Measurements from ENCODE around the gene UNKL.

Gene UNKL

DNA sequence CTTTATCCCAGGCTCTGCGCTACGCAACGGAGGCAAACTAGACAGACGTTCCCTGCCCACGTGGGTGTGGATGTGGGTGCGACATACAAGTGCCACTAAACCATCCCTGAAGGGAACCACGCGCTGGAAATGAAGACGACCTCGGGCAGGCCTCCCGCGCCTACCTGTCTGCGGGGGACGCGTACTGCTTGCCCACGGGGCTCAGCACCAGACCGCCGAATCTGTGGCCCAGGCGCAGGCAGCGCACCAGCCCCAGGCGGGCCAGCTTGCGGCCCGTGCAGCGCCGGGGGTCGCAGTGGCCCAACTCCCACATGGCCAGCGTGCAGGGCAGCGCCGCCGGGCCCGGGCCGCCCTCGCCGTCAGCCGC is 63.3 kb downstream of the UNKL start:
- DNase-seq (ENCODE audit: low spot score): no peak

DNA sequence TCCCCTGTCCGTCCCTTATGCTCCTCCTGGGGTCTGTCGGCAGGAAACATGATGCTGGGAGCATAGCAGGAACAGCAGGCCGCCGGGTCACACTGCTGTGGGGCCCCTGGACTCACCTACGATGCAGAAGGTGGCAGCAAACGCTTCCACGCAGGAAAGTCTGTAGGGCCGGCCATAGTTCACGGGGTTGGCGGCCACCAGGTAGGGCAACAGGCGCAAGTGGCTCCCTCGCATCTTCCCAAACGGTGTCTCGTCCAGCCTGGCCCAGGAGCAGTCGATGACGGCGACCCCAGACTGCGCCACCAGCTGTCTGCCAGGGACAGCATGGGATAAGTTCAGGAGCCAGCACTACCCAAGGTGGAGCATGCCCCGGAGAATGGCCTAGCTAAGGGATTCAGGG is 63.8 kb downstream of the UNKL start:
- DNase-seq (ENCODE audit: low spot score): no peak

DNA sequence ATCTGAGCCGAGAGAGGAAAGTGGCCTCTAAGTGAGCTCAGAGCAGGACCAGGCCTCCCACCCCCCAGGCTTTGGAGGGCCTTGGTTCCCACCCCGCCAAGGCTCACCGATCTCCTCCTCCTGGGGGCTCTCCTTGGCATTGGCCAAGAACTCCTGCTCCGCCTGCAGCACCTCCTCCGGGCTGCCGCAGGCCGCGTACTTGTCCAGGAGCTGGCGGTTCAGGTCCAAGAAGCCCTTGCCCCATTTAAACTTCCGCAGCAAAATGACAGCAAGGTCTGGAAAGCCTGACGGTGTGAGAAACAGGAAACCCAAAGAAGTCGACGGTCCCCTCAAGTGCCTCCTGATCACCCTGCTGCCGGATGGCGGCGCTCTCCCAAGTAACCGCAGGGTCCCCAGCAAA is 64.6 kb downstream of the UNKL start:
- DNase-seq (ENCODE audit: low spot score): no peak

DNA sequence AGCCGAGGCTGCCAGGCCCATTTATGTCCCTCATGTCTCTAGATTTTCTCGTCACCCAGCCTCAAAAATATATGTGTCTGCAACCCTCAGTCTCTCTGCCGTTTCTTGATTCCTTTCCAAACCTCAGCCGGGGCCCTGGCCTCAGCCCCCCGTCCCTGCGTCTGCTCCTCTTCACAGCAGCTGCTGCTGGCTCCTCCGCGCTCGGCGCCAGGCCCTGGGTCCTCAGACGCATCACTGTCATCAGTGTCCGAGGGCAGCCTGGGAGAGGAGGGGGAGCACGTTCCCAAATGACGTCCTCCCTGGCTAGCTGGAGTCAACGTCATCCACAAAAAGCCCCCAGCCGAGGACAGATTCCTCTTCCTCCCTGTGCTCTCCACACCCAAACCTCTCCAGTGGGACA is 65.2 kb downstream of the UNKL start:
- DNase-seq (ENCODE audit: low spot score): no peak

DNA sequence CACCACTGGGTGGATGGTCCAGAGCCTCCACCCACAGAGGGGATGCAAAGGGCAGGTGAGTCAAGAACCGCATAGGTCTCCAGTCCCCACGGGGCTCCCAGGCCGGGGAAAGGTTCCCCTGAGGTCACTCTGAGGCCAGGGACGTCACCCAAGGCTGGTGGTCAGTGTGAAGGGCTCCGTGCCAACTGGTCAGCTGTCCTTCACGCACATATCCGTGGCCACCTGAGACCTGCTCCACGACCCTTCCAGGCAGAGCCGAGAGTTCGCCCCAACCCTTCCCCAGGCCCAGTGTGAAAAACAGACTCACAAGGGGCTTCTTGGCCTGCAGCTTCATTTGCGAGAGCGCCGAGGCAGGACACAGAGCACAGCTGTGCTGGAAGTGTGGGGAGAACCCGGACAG is 65.6 kb downstream of the UNKL start:
- DNase-seq (ENCODE audit: low spot score): no peak

DNA sequence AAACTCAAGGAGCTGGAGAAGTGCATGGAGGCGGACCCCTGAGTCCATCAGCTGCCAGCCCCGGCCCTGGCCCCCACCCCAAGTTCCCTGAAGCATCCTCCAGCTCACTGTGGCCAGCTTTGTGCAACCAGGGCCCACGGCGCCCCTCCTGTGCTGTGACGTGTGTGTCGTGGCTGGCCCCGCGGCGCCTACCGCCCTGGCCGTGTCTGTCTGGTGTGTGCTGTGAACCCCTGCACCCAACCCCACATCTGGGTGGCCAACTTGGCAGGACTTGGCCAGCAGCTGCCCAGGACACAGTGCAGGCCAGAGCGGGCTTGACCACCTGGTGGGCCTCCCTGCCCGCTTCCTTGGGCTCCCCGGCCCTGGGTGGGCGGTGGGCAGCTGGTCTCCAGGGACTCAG is 66.1 kb downstream of the UNKL start:
- DNase-seq (ENCODE audit: low spot score): no peak

DNA sequence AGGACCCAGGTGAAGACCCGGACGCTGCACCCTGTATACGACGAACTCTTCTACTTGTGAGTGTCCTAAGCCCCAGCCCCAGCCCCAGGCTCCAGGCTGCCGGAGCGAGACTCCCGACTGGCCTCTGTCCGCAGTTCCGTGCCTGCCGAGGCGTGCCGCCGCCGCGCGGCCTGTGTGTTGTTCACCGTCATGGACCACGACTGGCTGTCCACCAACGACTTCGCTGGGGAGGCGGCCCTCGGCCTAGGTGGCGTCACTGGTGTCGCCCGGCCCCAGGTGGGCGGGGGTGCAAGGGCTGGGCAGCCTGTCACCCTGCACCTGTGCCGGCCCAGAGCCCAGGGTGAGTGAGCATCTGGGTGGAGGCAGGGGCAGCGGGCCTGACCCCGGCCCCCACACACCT is 66.5 kb downstream of the UNKL start:
- no peak for DNase-seq (ENCODE audit: low spot score)

DNA sequence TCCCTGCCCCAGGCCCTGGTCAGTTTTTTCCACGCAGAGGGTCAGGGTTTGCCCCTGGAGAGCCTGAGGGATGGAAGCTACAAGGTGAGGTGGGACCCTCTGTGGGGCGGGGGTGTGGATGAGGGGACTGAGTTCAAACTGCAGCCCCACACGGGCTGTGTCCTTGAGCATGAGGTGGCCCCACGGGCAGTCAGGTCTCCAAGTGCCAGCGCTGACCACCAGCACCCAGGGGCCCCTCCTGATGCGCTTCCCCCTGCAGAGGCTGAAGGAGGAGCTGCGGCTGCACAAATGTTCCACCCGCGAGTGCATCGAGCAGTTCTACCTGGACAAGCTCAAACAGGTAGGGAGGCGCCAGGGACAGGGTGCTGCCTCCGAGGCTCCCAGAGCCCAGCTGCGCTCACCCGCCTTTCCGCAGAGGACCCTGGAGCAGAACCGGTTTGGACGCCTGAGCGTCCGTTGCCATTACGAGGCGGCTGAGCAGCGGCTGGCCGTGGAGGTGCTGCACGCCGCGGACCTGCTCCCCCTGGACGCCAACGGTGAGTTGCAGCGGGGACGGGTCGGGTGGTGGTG is 67.1 kb downstream of the UNKL start:
- no peak for DNase-seq (ENCODE audit: low spot score)

DNA sequence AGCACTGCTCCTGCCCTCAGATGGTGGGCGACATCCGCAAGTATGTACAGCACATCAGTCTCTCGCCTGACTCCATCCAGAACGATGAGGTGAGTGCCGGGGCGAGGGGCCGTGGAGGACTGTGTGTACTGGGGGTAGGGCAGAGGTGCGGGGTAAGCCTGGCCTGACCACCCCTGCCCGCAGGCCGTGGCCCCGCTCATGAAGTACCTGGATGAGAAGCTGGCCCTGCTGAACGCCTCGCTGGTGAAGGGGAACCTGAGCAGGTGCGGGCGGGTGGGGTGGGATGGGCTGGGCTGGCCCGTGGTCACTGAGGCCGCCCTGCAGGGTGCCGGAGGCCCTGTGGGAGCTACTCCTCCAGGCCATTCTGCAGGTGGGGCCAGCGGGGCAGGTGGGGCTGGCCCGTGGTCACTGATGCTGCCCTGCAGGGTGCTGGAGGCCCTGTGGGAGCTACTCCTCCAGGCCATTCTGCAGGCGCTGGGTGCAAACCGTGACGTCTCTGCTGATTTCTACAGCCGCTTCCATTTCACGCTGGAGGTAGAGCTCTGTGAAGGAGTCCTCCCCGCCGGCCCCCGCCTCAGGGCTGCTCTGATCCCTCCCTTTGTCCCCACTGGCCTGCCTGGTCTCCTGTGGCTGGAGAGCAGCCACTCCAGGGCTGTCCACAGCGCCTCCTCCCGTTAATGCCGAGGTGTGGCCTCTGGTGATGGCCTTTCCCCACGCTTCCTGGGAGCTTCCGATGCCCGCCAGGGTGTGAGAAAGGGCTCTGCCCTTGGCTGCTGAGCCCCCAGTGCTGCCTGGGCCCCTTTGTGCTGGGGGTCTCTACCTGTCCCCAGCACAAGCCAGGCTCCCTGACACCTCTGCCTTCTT is 67.8 kb downstream of the UNKL start:
- DNase-seq (ENCODE audit: low spot score): no peak

DNA sequence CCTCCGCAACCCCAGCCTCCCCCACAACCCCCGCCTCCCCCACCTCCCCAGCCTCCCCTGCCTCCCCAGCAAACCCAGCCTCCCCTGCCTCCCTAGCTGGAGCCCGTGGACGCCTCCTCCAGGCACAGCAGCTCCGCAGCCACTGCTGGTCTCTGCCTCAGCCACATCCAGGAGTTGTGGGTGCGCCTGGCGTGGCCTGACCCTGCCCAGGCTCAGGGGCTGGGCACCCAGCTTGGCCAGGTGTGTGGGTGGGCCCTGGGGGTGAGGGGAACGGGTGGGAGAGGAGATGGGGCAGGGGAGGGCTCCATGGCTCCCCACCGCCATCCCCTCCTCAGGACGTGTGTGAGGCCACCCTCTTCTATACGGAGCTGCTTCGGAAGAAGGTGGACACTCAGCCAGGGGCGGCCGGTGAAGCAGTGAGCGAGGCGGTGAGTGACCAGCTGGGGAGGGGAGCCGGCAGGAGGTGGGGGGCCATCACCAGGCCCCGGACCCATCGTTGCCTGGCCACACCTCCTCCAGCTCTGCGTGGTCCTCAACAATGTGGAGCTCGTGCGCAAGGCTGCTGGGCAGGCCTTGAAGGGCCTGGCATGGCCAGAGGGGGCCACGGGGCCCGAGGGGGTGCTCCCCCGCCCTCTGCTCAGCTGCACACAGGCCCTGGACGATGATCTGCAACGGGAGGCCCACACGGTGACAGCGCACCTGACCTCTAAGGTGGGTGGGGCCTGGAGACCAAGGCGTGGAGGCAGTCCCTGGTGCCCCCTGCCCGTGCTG is 68.7 kb downstream of the UNKL start:
- DNase-seq (ENCODE audit: low spot score): no peak

DNA sequence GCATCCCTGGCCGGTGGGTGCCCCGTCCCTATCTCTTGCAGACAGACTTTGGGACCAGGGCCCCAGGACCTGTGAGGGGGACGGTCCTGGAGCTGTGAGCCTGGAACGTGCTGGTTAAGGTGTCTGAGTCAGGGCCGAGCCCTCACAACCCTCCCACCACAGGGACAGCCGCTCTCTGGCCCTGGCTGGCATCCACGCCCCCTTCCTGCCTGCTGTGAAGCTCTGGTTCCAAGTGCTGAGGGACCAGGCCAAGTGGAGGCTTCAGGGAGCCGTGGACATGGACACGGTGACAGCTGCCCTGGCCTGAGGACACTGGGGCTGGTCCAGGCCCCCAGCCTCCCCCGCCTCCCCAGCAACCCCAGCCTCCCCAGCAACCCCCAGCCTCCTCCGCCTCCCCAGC is 69.4 kb downstream of the UNKL start:
- no peak for DNase-seq (ENCODE audit: low spot score)

DNA sequence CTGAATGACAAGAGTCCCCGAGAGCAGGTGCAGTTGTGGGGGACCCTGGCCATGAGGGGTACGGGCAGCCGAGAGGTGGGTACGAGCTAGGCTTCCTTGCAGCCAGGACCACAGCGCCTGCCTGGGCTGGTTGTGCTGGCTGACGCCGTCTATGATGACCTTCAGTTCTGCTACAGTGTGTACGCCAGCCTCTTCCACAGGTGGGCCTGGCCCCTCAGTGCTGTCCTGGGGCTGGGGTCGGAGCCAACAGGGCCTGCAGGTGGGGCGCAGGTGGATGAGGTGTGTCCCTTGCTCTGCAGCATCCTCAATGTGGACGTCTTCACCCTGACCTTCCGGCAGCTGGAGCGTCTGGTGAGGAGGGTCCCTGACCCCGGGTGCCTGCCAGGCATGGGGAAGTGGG is 70.0 kb downstream of the UNKL start:
- no peak for DNase-seq (ENCODE audit: low spot score)

DNA sequence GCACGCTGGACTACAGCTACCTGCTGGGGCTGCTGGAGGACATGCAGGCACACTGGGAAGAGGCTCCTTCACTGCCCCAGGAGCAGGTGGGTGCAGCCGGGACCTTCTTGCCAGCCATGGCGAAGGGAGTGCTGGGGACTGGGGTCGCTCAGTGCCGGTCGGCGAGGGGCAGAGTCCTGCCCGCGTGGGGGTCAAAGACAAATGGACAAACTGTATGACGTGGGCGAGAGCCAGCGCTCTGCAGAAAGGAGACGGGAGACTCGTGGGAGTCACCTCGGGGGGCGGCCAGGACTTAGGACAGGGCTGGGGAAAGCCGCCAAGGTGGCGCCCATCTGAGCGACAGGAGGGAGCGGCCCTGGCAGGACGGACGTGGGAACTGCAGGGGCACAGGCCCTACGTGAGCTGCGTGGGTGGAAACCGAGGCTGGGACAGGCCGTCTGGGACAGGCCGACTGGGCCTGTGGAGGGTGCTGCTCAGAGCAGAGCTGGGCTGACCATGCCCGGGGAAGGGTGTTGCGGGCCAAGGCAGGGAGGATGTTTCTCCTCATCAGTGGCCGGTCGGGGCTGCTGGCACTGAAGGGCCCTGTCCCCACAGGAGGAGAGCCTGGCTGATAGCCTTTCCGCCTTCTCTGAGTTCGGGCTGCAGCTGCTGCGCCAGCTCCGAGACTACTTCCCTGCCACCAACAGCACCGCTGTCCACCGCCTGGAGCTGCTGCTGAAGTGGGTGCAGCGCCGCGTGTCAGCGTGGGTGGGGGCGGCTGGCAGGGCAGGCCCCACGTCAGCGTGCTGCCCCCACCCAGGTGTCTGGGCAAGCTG is 70.9 kb downstream of the UNKL start:
- DNase-seq (ENCODE audit: low spot score): no peak

DNA sequence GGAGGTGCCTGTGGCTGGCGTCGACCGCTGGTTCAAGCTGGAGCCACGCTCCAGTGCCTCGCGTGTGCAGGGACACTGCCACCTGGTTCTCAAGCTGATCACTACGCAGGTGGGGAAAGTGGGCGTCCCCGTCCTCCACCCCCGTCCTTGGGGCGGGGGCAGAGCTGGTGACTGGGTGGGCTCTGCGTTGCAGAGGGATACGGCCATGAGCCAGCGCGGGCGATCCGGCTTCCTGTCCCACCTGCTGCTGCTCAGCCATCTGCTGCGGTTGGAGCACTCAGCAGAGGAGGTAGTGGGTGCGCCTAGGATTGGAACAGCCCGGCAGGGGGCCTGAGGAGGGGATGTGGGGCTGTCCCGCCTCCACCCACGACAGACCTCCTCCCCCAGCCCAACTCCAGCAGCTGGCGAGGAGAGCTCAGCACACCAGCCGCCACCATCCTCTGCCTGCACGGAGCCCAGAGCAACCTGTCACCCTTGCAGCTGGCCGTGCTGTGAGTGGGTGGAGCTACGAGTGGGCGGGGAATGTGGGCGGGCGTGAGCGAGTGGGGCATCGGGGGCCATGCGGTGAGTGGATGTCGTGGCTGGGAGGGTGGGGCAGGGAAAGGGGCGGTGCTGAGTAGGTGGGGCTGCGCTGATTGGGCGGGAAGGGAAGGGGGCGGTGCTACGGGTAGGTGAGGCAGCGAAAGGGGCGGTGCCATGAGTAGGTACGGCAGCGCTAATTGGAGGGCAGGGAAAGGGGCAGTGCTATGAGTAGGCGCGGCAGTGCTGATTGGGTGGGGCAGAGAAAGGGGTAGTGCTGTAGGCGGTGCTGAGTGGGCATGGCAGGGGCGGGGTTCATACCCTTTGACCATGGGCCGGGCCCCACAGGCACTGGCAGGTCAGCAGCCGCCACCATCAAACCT is 71.7 kb downstream of the UNKL start:
- peak; percentile 100 for DNase-seq (ENCODE audit: low spot score)

DNA sequence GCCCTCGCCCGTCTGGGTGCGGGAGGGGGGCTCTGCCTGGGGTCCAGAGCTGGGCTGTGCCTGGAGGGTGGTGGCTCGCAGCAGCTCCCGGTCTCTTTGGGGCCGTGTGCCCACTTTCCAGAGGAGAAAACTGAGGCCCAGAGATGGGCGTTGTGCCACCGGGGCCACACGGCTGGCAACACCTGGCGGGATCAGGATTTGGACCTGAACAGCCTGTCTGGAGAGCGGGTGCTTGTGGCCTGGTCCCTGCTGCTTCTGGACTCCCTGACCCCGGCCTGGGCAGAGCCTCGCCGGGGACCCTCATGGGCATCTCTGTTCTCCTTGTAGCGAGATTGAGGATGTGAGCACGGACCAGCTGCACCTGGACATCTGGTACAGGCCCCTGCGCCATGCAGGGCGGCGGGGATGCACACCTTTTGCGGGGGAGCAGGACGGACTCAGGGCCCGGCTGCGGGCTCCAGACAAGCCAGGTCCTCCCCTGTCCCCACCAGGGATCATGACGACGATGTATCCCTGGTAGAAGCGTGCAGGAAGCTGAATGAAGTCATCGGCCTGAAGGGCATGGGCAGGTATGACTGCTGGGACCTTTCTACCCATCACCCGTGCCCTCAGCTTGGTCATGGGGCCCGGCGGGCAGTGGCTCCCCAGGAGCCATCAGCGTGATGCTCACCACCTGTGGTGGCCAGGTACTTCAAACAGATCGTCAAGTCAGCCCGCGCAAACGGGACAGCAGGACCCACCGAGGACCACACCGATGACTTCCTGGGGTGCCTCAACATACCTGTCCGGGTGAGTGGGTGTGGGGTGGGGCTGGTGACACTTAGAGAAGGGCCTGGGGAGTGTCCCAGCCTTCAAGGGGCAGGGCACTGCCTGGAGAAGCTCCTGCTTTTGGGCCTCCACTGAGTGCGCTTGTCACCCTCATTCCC is 72.7 kb downstream of the UNKL start:
- no peak for DNase-seq (ENCODE audit: low spot score)

DNA sequence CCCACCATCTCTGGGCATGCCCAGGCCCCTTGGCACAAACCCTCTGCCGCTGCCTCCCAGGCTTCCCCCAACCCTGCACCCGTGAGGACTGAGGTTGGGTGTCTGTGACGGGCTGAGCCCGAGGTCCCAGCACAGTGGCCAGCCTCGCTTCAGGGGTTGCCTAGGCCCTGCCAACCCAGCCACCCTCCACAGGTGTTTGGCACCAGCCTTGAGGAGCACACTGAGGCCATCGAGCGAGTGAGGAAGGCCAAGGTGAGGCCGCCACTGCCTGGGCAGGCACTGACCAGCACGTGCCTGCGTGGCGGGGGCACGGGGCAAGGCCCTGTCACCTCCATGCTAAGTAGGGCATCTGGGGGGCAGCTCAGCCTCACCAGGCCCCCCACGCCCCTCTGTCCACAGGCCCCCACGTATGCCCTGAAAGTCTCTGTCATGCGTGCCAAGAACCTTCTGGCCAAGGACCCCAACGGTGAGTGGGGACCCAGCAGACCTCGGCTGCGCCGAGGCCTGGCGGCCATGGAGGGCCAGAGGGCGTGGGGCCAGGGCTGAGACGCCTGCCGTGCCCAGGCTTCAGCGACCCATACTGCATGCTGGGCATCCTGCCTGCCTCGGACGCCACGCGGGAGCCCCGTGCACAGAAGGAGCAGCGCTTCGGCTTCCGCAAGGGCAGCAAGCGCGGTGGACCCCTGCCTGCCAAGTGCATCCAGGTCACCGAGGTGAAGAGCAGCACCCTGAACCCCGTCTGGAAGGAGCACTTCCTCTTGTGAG is 73.6 kb downstream of the UNKL start:
- no peak for DNase-seq (ENCODE audit: low spot score)

DNA sequence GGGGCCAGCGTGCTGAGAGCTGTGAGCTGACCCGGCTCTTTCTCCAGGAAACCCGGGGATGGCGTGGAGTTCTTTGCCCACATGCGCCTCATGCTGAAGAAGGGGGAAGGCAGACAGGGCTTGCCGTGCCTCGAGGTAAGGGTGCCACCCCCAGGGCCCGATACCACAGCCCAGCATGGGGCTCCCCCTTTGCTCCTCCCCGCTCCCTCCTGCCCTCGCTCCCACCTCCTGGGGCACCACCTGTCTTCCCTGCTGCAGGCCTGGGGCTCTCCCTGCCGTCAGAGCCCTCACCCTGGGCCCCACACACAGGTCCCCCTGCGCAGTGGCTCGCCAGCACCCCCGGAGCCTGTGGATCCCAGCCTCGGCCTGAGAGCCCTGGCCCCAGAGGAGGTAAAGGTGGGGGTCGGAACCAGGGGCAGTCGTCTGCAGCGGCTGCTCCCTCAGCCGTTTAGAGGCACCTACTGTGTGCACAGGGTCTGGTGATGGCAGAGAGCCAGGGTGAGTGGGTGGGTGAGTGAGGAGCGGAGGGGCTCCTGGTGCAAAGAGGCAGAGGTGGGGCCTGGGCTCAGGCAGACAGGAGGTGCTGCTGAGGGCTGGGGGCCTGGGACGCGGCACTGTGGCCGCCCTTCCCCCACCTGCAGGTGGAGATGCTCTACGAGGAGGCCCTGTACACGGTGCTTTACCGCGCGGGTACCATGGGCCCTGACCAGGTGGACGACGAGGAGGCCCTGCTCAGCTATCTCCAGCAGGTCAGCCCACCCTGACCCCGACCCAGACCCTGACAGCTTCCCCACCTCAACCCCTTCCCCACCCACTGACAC is 75.4 kb downstream of the UNKL start:
- no peak for DNase-seq (ENCODE audit: low spot score)

DNA sequence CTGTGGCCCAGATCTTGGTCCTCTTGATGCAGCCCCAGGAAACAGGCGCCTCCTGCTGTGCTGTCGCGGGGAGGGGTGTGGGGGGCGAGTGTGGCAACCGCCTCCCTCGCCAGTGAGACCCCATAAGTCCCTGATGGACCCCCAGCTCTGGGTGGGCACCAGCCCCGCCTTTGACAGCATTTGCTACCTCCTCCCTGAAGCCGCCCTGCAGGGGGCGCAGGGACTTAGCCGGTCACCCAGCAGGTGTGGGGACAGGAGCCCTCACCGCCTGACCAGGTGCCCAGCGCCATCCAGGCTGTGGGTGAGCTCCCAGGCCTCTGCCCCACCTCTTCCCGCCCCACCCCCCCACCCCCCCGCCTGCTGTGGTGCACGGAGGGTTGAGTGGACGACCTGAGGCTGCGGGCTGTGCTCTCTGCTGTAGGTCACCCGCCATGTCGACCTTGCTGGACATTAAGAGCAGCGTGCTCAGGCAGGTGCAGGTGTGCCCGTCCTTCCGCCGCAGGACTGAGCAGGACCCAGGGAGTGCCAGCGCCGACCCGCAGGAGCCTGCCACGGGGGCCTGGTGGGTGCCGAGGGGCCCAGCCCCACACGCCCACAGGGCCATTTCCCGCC is 76.3 kb downstream of the UNKL start:
- DNase-seq (ENCODE audit: low spot score): no peak

All from COLO829 (cell line).